ENCODE results near the gene GOLGA6C. TPM values are rescaled to one million over a fixed set of nuclear protein-coding genes. Genes with fewer than 3 reads are reported as not detected.

Gene GOLGA6C
- total RNA-seq, 1 experiment from 2014 or later = not detected

- H3K18ac ChIP-seq (ENCODE audit: insufficient read length, low read depth, low read length) = no peak overlapping the region
- Mint-ChIP-seq H3K27me3 (ENCODE audit: low read depth) (peaks cover 42% of the 10 kb centered on the region), H3K9me3 (no peaks in the 10 kb centered on the region), H3K4me3 (no peak overlapping the region), H3K27ac (peak overlapping the region in 1 of 3 experiments; percentile 70; a peak in 1 of 7 replicates), H3K36me3 (ENCODE audit: insufficient read depth in 1 of 3, low read depth in 3 of 3) (peaks cover 0 to 2% (median 0%) of the 10 kb centered on the region in 3 experiments; a peak in 2 of 7 replicates), H3K4me1 (peaks cover 9 to 12% of the 10 kb centered on the region in 2 experiments)
- H3K23me2 ChIP-seq (ENCODE audit: insufficient read length, low read depth, low read length, poor library complexity, severe bottlenecking) = no peaks in the 10 kb centered on the region
- H3K9ac ChIP-seq (ENCODE audit: extremely low read depth, insufficient read length, low read length) = no peak overlapping the region
- H3K56ac ChIP-seq (ENCODE audit: insufficient read length, low read depth, low read length) = no peak overlapping the region
- TF ChIP-seq CTCF (conservative IDR thresholded peaks at IDR 0.05) = no peak
- no peak overlapping the region for H2BK120ac ChIP-seq (ENCODE audit: low read depth, low read length, poor library complexity, severe bottlenecking)
- WGBS (ENCODE audit: extremely low coverage, insufficient read length, low lambda C conversion rate) = no CpG with 5 or more reads among the region's 12 CpGs
- H2BK15ac ChIP-seq (ENCODE audit: low read depth, low read length) = no peak overlapping the region
- H4K8ac ChIP-seq (replicated peaks; ENCODE audit: insufficient read length, low read depth, low read length) = no peak overlapping the region
- no peak overlapping the region for H4K91ac ChIP-seq (ENCODE audit: insufficient read length, low read depth, low read length)
- no peak overlapping the region for H2BK12ac ChIP-seq (ENCODE audit: insufficient read length, low read depth, low read length)
- DNase-seq = no peak
- H3K4me1 ChIP-seq (ENCODE audit: insufficient read depth, low read length) = no peaks in the 10 kb centered on the region; the same call in 1 of the 2 replicates
- H3K23ac ChIP-seq (ENCODE audit: insufficient read length, low read depth, low read length) = no peak overlapping the region
- H2AK5ac ChIP-seq (ENCODE audit: insufficient read length, low read length) = no peak overlapping the region
- no peaks in the 10 kb centered on the region for H3K79me2 ChIP-seq (ENCODE audit: insufficient read depth, low read length)
- no peaks in the 10 kb centered on the region for H3K79me1 ChIP-seq (ENCODE audit: insufficient read depth, low read depth, low read length, poor library complexity, severe bottlenecking)
- H3K27me3 ChIP-seq (ENCODE audit: insufficient read depth, low read length) = no peaks in the 10 kb centered on the region
- H3K14ac ChIP-seq (ENCODE audit: insufficient read depth, low read length) = no peak overlapping the region
- H2BK20ac ChIP-seq (ENCODE audit: low read depth, low read length, poor library complexity, severe bottlenecking) = no peak overlapping the region
- no peak overlapping the region for H3K4me2 ChIP-seq (ENCODE audit: insufficient read depth, insufficient read length, low read length)
- no peaks in the 10 kb centered on the region for H3K9me3 ChIP-seq (ENCODE audit: control insufficient read depth, low read depth, low read length)
- no peak overlapping the region for H2BK5ac ChIP-seq (ENCODE audit: insufficient read length, low read length)
- H3K27ac ChIP-seq (ENCODE audit: insufficient read length, low read depth, low read length) = no peak overlapping the region
- H2AFZ ChIP-seq (ENCODE audit: low read length) = no peak overlapping the region
- H4K20me1 ChIP-seq (ENCODE audit: control insufficient read depth, insufficient read depth, insufficient read length) = no peaks in the 10 kb centered on the region
- no peak overlapping the region for H3T11ph ChIP-seq (ENCODE audit: low read length)
- no peak overlapping the region for H3K4ac ChIP-seq (ENCODE audit: low read depth, low read length)
- no peak overlapping the region for H4K5ac ChIP-seq (ENCODE audit: insufficient read length, low read depth, low read length)
These were observed 25.8 kb upstream of the GOLGA6C start for GRCh38 chr15:75232252-75232813.

All from H9 (cell line).